ENCODE data around the gene METTL18. TPM values are rescaled to one million over a fixed set of nuclear protein-coding genes. Genes with fewer than 3 reads are reported as not detected.
A peak's percentile ranks its signal among the peaks of the same experiment; 100 is the strongest.

The METTL18 gene
- total and polyA plus RNA-seq, 2 of the 13 experiments (the other 11 are each of a cell fraction or from before 2014, with no cell fraction given) = 2.7 to 6.7 TPM

- TF ChIP-seq ZNF382 (CRISPR knock-in tag; IDR thresholded peaks at IDR 0.05; ENCODE audit: borderline replicate concordance) = no peak
- TF ChIP-seq ZHX1 (CRISPR knock-in tag; IDR thresholded peaks at IDR 0.05; ENCODE audit: low read depth) = 0 out of 2 replicates have a peak, but pooled peaks have one; percentile 19
- no peak; the same call in 1 of the 2 replicates for TF ChIP-seq ZNF607 (CRISPR knock-in tag; IDR thresholded peaks at IDR 0.05; ENCODE audit: borderline replicate concordance)
- no peak for TF ChIP-seq MAZ (IDR thresholded peaks at IDR 0.05; ENCODE audit: borderline replicate concordance, low read depth, low read length)
- no peak for TF ChIP-seq MAZ (CRISPR knock-in tag; IDR thresholded peaks at IDR 0.05; ENCODE audit: low read depth)
- no peak for TF ChIP-seq ZNF282 (IDR thresholded peaks at IDR 0.05; ENCODE audit: partially characterized antibody)
- TF ChIP-seq PRPF4 (IDR thresholded peaks at IDR 0.05; ENCODE audit: low read depth, low read length, poor library complexity, severe bottlenecking) = no peak
- TF ChIP-seq ZNF670 (CRISPR knock-in tag; IDR thresholded peaks at IDR 0.05; ENCODE audit: borderline replicate concordance) = peak; percentile 27; the same call in 1 of the 2 replicates
- no peak; the same call in 1 of the 2 replicates for TF ChIP-seq ZBTB44 (CRISPR knock-in tag; IDR thresholded peaks at IDR 0.05)
- no peak for TF ChIP-seq ZNF589 (CRISPR knock-in tag; conservative IDR thresholded peaks at IDR 0.05)
- TF ChIP-seq TRIM24 (CRISPR knock-in tag; IDR thresholded peaks at IDR 0.05) = no peak
- TF ChIP-seq REPIN1 (CRISPR knock-in tag; IDR thresholded peaks at IDR 0.05; ENCODE audit: borderline replicate concordance, low read depth) = peak; percentile 84
- no peak for TF ChIP-seq AHR (CRISPR knock-in tag; IDR thresholded peaks at IDR 0.05)
- no peak for TF ChIP-seq FUBP1 (CRISPR knock-in tag; IDR thresholded peaks at IDR 0.05; ENCODE audit: borderline replicate concordance)
- 0 out of 2 replicates have a peak, but pooled peaks have one; percentile 7 for TF ChIP-seq ZBTB33 (CRISPR knock-in tag; IDR thresholded peaks at IDR 0.05)
- no peak for TF ChIP-seq ZNF30 (CRISPR knock-in tag; IDR thresholded peaks at IDR 0.05)
- TF ChIP-seq NR3C1 (CRISPR knock-in tag; IDR thresholded peaks at IDR 0.05) = no peak
- no peak for TF ChIP-seq SOX6 (IDR thresholded peaks at IDR 0.05)
- peak; percentile 27; the same call in 1 of the 2 replicates for TF ChIP-seq SOX6 (CRISPR knock-in tag; IDR thresholded peaks at IDR 0.05)
- TF ChIP-seq RARG (CRISPR knock-in tag; IDR thresholded peaks at IDR 0.05; ENCODE audit: low read depth) = no peak
- TF ChIP-seq ZNF550 (CRISPR knock-in tag; IDR thresholded peaks at IDR 0.05; ENCODE audit: borderline replicate concordance) = no peak
Observed at GRCh38 chr1:169794530-169795416, at the start of gene METTL18 (continued).
